Esophagus muscularis mucosa (tissue), 4 donors: ENCODE results near the gene NEURL2. TPM values are rescaled to one million over a fixed set of nuclear protein-coding genes. Genes with fewer than 3 reads are reported as not detected.

Source experiments
- DNase-seq: peaks from one replicate; pipeline ENCODE4 v3.0.0-alpha.2; 2017; ENCODE audit errors: extremely low spot score
- H3K27ac ChIP-seq, 4 donors: fragments of 200-600 bp; sonication (generic); replicated peaks in 1 of 4; 1 replicate in 3 of 4; 2 replicates in 1 of 4; pipeline ENCODE4 v1.5.1; 2016 to 2019; ENCODE audit warnings: mild to moderate bottlenecking in 1 of 4
- H3K27me3 ChIP-seq, 4 donors: fragments of 200-600 bp; sonication (generic); one replicate each; pipeline versions ENCODE4 v1.5.1 to v1.6.0; 2016 to 2019
- H3K36me3 ChIP-seq, 4 donors: fragments of 200-600 bp; sonication (generic); one replicate each; pipeline ENCODE4 v1.5.1; 2016 to 2019
- H3K4me1 ChIP-seq, 4 donors: fragments of 200-600 bp; sonication (generic); one replicate each; pipeline ENCODE4 v1.5.1; 2016 to 2019
- H3K4me3 ChIP-seq, 4 donors: fragments of 200-600 bp; sonication (generic); 1 replicate in 2 of 4; 2 replicates in 2 of 4; pipeline ENCODE4 v1.5.1; 2016 to 2019; ENCODE audit warnings: mild to moderate bottlenecking in 4 of 4, moderate library complexity in 1 of 4
- H3K9me3 ChIP-seq, 4 donors: fragments of 200-600 bp; sonication (generic); 1 replicate in 3 of 4; 2 replicates in 1 of 4; pipeline ENCODE4 v1.5.1; 2016 to 2019
- EP300 ChIP-seq: sonication (generic); formaldehyde crosslinking; IDR thresholded peaks from one replicate; pipeline ENCODE4 v1.6.1; 2017; ENCODE audit warnings: antibody characterized with exemption
- POLR2A ChIP-seq: fragments of 450-650 bp; IDR thresholded peaks from one replicate; pipeline ENCODE4 v1.6.1; 2017; ENCODE audit warnings: antibody characterized with exemption, moderate library complexity, mild to moderate bottlenecking, low read depth
- POLR2AphosphoS5 ChIP-seq, 2 donors: sonication (generic); formaldehyde crosslinking; IDR thresholded peaks; one replicate each; pipeline ENCODE4 v1.6.1; 2017; ENCODE audit warnings: antibody characterized with exemption in 2 of 2
- WGBS: methylation state at CpG from one replicate; pipeline ENCODE4 v1.1.5; 2018; 5-methylcytosine and 5-hydroxymethylcytosine counted together
- intact Hi-C: fragments of 100-400 bp; cut with DNase I; formaldehyde crosslinking; loops from one replicate; pipeline ENCODE4 v1.15.1; 2023
- total RNA-seq, 4 donors: library from RNA; depleted of rRNA; stranded (reverse); fragments of >200 nt; gene quantifications; one replicate each; pipeline versions ENCODE4 v1.1.0 to v1.2.1, GENCODE V29; 2016
- TF ChIP-seq, protein P1 (sequence below), 3 experiments: fragments of 200-600 bp in 2 of 3; fragments of 450-650 bp in 1 of 3; sonication (generic) in 2 of 3; IDR thresholded peaks; one replicate each; pipeline ENCODE4 v1.5.1; 2017 to 2019; ENCODE audit warnings: antibody characterized with exemption in 3 of 3, mild to moderate bottlenecking in 2 of 3, moderate library complexity in 1 of 3

NEURL2 gene
- total RNA-seq, 4 donors from 2014 or later: 10.8 to 16.1 (median 13.0) TPM

DNA sequence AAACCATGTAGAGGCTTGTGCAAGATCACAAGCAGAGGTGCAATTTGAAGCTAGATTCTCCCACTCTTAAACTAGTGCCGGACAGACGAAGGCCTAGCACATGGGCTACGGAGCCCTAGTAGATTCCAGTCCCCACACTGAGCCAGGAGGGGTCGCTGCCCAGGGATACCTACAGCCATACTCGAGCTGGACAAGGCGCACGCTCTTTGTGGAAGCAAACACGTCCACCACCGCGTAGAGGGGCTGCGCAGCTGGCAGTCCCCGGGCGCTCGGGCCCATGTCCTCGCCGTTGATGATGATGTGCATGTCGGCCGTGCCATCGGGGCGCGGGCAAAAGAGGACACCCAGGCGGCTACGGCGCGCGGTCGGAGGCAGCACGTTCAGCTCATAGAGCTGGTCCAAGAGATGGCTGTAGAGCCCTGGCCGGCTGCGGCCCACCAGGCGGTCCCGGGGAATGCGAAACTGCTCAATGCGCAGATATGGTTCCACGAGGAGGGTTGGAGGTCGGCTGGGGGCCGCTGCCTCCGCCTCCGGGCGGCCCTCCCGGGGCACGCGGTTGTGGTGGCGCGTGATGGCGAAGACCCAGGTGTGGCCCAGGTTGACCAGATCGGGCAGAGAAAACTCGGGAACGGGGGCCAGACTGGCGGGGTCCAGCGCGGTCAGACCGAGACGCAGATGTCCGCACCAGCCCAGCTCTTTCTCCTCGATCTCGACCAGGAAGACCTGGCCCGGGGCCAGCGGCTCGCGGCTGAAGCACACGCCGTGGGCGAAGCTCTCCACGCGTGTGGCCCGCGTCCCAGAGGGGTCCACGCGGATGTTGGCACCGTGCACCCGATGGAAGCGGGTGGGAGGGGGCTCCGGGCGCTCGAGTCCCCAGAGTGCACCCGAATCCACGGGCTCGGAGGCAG, 677 bp downstream of the NEURL2 start:
- Histone ChIP-seq H3K27me3 (no peaks in the 10 kb centered on the region), H3K4me1 (peaks cover 24 to 50% (median 34%) of the 10 kb centered on the region in 4 donors), H3K27ac (peak overlapping the region; percentile 84 to 94 (median 90)), H3K9me3 (no peaks in the 10 kb centered on the region), H3K36me3 (peaks cover 0 to 57% (median 53%) of the 10 kb centered on the region in 4 donors), H3K4me3 (peak overlapping the region; percentile 70 to 93 (median 88))
- DNase-seq: peak; percentile 96
- intact Hi-C loops: loop anchor here (2.0 to 5.0 kb wide), 2 partner anchors 44 to 82 kb away; partner anchors contain the start of genes PCIF1 and ZNF335
- TF ChIP-seq EP300 (no peak), POLR2A (peak; percentile 4), POLR2AphosphoS5 (IDR thresholded peaks at IDR 0.05) (peak; percentile 39 to 63)
- TF ChIP-seq, protein P1, sequence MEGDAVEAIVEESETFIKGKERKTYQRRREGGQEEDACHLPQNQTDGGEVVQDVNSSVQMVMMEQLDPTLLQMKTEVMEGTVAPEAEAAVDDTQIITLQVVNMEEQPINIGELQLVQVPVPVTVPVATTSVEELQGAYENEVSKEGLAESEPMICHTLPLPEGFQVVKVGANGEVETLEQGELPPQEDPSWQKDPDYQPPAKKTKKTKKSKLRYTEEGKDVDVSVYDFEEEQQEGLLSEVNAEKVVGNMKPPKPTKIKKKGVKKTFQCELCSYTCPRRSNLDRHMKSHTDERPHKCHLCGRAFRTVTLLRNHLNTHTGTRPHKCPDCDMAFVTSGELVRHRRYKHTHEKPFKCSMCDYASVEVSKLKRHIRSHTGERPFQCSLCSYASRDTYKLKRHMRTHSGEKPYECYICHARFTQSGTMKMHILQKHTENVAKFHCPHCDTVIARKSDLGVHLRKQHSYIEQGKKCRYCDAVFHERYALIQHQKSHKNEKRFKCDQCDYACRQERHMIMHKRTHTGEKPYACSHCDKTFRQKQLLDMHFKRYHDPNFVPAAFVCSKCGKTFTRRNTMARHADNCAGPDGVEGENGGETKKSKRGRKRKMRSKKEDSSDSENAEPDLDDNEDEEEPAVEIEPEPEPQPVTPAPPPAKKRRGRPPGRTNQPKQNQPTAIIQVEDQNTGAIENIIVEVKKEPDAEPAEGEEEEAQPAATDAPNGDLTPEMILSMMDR (IDR thresholded peaks at IDR 0.05): peak; percentile 56 to 69 (median 67)
- WGBS: 0% methylated on average over 17 of the region's 79 CpGs

- intact Hi-C loops: loop anchor here (10.0 kb wide), 1 partner anchor 84 kb away; no protein-coding TSS in a partner anchor
- Histone ChIP-seq H3K9me3 (no peaks in the 10 kb centered on the region), H3K4me3 (no peak overlapping the region), H3K4me1 (peaks cover 29 to 63% (median 42%) of the 10 kb centered on the region in 4 donors), H3K36me3 (peaks cover 0 to 56% (median 47%) of the 10 kb centered on the region in 4 donors), H3K27ac (no peak overlapping the region), H3K27me3 (no peaks in the 10 kb centered on the region)
- TF ChIP-seq EP300: no peak
- 89% methylated on average over 3 of the region's 3 CpGs for WGBS
- no peak for DNase-seq
Measured at GRCh38 chr20:45888681-45889080, 2.3 kb downstream of the NEURL2 start.

DNA sequence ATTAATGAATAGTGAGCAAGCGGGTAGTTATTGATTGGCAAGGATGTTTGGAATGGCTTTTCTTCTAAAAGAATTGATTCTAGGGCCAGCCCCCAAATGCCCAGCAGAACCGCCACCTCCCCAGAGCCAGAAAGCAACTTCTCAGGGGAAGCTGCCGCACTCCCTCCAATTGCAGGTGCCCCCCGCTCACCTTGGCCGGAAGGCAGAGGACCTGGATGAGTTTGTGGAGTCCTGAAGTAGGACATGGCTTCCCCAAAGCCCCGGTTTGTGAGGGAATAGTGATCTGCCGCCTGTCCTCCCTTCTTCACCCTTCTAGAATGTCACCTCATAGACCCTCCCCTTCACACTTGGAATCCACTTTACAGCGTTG, 3.7 kb downstream of the NEURL2 start, which contains the start of gene SPATA25:
SPATA25 (minus strand) TSS at position 277 of the 370 bp plus-strand sequence; CDS start at position 245, 32 bp downstream.
- TF ChIP-seq EP300 (no peak), POLR2A (no peak), POLR2AphosphoS5 (IDR thresholded peaks at IDR 0.05) (no peak)
- TF ChIP-seq, protein P1 (IDR thresholded peaks at IDR 0.05): no peak
- Histone ChIP-seq H3K9me3 (no peaks in the 10 kb centered on the region), H3K27ac (no peak within 1 kb of the TSS), H3K27me3 (no peaks in the 10 kb centered on the region), H3K4me3 (no peak within 1 kb of the TSS), H3K4me1 (peaks cover 25 to 69% (median 41%) of the 10 kb centered on the region in 4 donors), H3K36me3 (peaks cover 0 to 58% (median 46%) of the 10 kb centered on the region in 4 donors)
- intact Hi-C loops: loop anchor here (10.0 kb wide), 1 partner anchor 83 kb away; no protein-coding TSS in a partner anchor
- no peak for DNase-seq
- WGBS: 93% methylated on average over 8 of the region's 8 CpGs

- intact Hi-C loops: loop anchor here (10.0 kb wide), 1 partner anchor 82 kb away; no protein-coding TSS in a partner anchor
- H3K4me1 ChIP-seq: peaks cover 24 to 69% (median 41%) of the 10 kb centered on the region in 4 donors
- H3K27me3 ChIP-seq: no peaks in the 10 kb centered on the region
- DNase-seq: no peak
- peaks cover 0 to 59% (median 45%) of the 10 kb centered on the region in 4 donors for H3K36me3 ChIP-seq
- TF ChIP-seq, protein P1 (IDR thresholded peaks at IDR 0.05): no peak
- TF ChIP-seq POLR2AphosphoS5 (IDR thresholded peaks at IDR 0.05) (no peak), POLR2A (no peak), EP300 (no peak)
- 87% methylated on average over 19 of the region's 19 CpGs for WGBS
- H3K27ac ChIP-seq: no peak overlapping the region
- no peak overlapping the region for H3K4me3 ChIP-seq
- no peaks in the 10 kb centered on the region for H3K9me3 ChIP-seq
Measured at GRCh38 chr20:45886590-45887345, 4.2 kb downstream of the NEURL2 start.
